ENCODE results near the gene GNA12.

DNA sequence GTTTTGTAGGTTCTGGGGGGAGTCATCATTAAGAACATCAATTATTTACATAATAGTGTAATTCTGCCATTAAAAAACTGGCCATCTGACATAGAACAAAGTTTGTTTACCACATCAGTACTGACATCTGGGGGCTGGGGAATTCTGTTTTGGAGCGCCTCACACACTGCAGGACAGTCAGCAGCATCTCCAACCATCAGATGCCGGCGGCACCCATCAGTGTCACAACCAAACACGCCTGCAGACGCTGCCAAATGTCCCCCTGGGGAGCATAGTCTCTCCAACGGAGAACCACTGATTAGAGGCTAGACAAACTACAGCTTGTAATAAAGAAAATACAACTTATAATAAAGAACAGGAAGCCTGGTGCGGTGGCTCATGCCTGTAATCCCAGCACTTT lies 26.0 kb downstream of the GNA12 start:
- TF ChIP-seq CTCF (IDR thresholded peaks at IDR 0.05) (no peak), EP300 (IDR thresholded peaks at IDR 0.05) (no peak), POLR2A (IDR thresholded peaks at IDR 0.05) (no peak), POLR2AphosphoS5 (IDR thresholded peaks at IDR 0.05) (no peak)

Measured in stomach (tissue), 4 donors.